Astrocyte (in vitro differentiated cells and primary cell): Measurements from ENCODE around the gene SLC38A8. TPM values are rescaled to one million over a fixed set of nuclear protein-coding genes. Genes with fewer than 3 reads are reported as not detected.

Source experiments
- DNase-seq: peaks from one replicate; pipeline ENCODE4 v3.0.0-alpha.2; 2010; ENCODE audit warnings: low read depth
- FAIRE-seq: peaks from 2 replicates; lab custom pipeline; 2011; peaks lifted over from hg19 to GRCh38; lab: Jason Lieb, UNC
- H2AFZ ChIP-seq: 2 replicates; pipeline ENCODE4 v1.6.0; 2012; ENCODE audit warnings: low read depth, low read length, inconsistent platforms
- H3K27ac ChIP-seq: 2 replicates; pipeline ENCODE4 v1.5.1; 2011; ENCODE audit warnings: low read depth, low read length, inconsistent platforms
- H3K27me3 ChIP-seq: 2 replicates; pipeline ENCODE4 v1.6.0; 2011; ENCODE audit warnings: low read length, inconsistent platforms; ENCODE audit not compliant: insufficient read depth
- H3K36me3 ChIP-seq: 2 replicates; pipeline ENCODE4 v1.5.1; 2011; ENCODE audit warnings: low read length, inconsistent platforms; ENCODE audit not compliant: insufficient read depth
- H3K4me1 ChIP-seq: 2 replicates; pipeline ENCODE4 v1.5.1; 2011; ENCODE audit warnings: low read length, inconsistent platforms; ENCODE audit not compliant: insufficient read depth
- H3K4me2 ChIP-seq: 2 replicates; pipeline ENCODE4 v1.6.0; 2012; ENCODE audit warnings: low read length, inconsistent platforms
- H3K4me3 ChIP-seq: 2 replicates; pipeline ENCODE4 v1.5.1; 2011; ENCODE audit warnings: low read depth, mild to moderate bottlenecking, low read length, inconsistent platforms; ENCODE audit not compliant: insufficient read depth
- H3K79me2 ChIP-seq: 2 replicates; pipeline ENCODE4 v1.6.0; 2012; ENCODE audit warnings: mild to moderate bottlenecking, low read length, inconsistent platforms; ENCODE audit not compliant: insufficient read depth
- H3K9ac ChIP-seq: 2 replicates; pipeline ENCODE4 v1.6.0; 2012; ENCODE audit warnings: mild to moderate bottlenecking, low read length, inconsistent platforms
- H3K9me3 ChIP-seq: 2 replicates; pipeline ENCODE4 v1.5.1; 2012; ENCODE audit warnings: low read depth, mild to moderate bottlenecking, low read length, inconsistent platforms; ENCODE audit not compliant: insufficient read depth
- H4K20me1 ChIP-seq: 2 replicates; pipeline ENCODE4 v1.6.0; 2012; ENCODE audit warnings: low read length, inconsistent platforms; ENCODE audit not compliant: insufficient read depth
- H3K27ac Mint-ChIP-seq: one replicate; pipeline ENCODE4 v1.8.0; 2021; ENCODE audit warnings: mild to moderate bottlenecking, mixed read lengths; ENCODE audit not compliant: unreplicated experiment
- H3K27me3 Mint-ChIP-seq: one replicate; pipeline ENCODE4 v1.8.0; 2021; ENCODE audit warnings: low read depth, mixed read lengths; ENCODE audit not compliant: unreplicated experiment
- H3K36me3 Mint-ChIP-seq: one replicate; pipeline ENCODE4 v1.8.0; 2021; ENCODE audit warnings: low read depth, mixed read lengths; ENCODE audit not compliant: unreplicated experiment
- H3K4me1 Mint-ChIP-seq: one replicate; pipeline ENCODE4 v1.8.0; 2021; ENCODE audit warnings: low read depth, mixed read lengths; ENCODE audit not compliant: unreplicated experiment
- H3K4me3 Mint-ChIP-seq: one replicate; pipeline ENCODE4 v1.8.0; 2021; ENCODE audit warnings: mild to moderate bottlenecking, moderate library complexity, mixed read lengths; ENCODE audit not compliant: unreplicated experiment
- H3K9me3 Mint-ChIP-seq: one replicate; pipeline ENCODE4 v1.8.0; 2021; ENCODE audit warnings: mild to moderate bottlenecking, mixed read lengths; ENCODE audit not compliant: unreplicated experiment
- CTCF ChIP-seq: IDR thresholded peaks from 2 replicates; pipeline ENCODE4 v1.5.1; 2011; ENCODE audit warnings: low read depth, mild to moderate bottlenecking, inconsistent platforms, low read length, moderate library complexity; ENCODE audit not compliant: insufficient read depth
- EZH2 ChIP-seq: IDR thresholded peaks from 2 replicates; pipeline ENCODE4 v1.6.1; 2012; ENCODE audit warnings: mild to moderate bottlenecking, low read length, inconsistent platforms; ENCODE audit not compliant: insufficient read depth
- total RNA-seq: library from RNA; stranded (reverse); gene quantifications from 2 replicates; pipeline ENCODE4 v1.2.1, GENCODE V29; 2021

The SLC38A8 gene
- total RNA-seq, 1 donor from 2014 or later = not detected

GRCh38 chr16:84080813-84081212 lies 38.2 kb upstream of the SLC38A8 start:
- Histone ChIP-seq H3K27me3 (no peaks in the 10 kb centered on the region), H3K4me3 (no peak overlapping the region), H3K36me3 (peaks cover 31% of the 10 kb centered on the region), H3K9ac (no peak overlapping the region), H3K79me2 (peaks cover 17% of the 10 kb centered on the region), H3K27ac (no peak overlapping the region), H4K20me1 (peaks cover 47% of the 10 kb centered on the region), H2AFZ (no peak overlapping the region), H3K4me1 (no peaks in the 10 kb centered on the region), H3K4me2 (no peak overlapping the region), H3K9me3 (no peaks in the 10 kb centered on the region)
- DNase-seq = no peak
- peaks cover 3% of the 10 kb centered on the region for H3K9me3 Mint-ChIP-seq
- no peaks in the 10 kb centered on the region for H3K4me1 Mint-ChIP-seq
- H3K27me3 Mint-ChIP-seq = no peaks in the 10 kb centered on the region
- TF ChIP-seq CTCF (no peak), EZH2 (no peak)
- no peak for FAIRE-seq
- H3K36me3 Mint-ChIP-seq = peaks cover 17% of the 10 kb centered on the region
- no peak overlapping the region for H3K4me3 Mint-ChIP-seq
- H3K27ac Mint-ChIP-seq = no peak overlapping the region

- Histone ChIP-seq H3K4me3 (no peak overlapping the region), H4K20me1 (peaks cover 46% of the 10 kb centered on the region), H3K4me1 (no peaks in the 10 kb centered on the region), H3K9me3 (no peaks in the 10 kb centered on the region), H3K27me3 (no peaks in the 10 kb centered on the region), H3K4me2 (no peak overlapping the region), H3K9ac (no peak overlapping the region), H3K27ac (no peak overlapping the region), H2AFZ (no peak overlapping the region), H3K79me2 (peaks cover 17% of the 10 kb centered on the region), H3K36me3 (peaks cover 32% of the 10 kb centered on the region)
- H3K36me3 Mint-ChIP-seq = peaks cover 17% of the 10 kb centered on the region
- TF ChIP-seq EZH2 = no peak
- no peak for TF ChIP-seq CTCF
- peaks cover 3% of the 10 kb centered on the region for H3K9me3 Mint-ChIP-seq
- H3K27ac Mint-ChIP-seq = no peak overlapping the region
- no peaks in the 10 kb centered on the region for H3K27me3 Mint-ChIP-seq
- no peak for FAIRE-seq
- H3K4me3 Mint-ChIP-seq = no peak overlapping the region
- H3K4me1 Mint-ChIP-seq = no peaks in the 10 kb centered on the region
- DNase-seq = no peak
Observed at GRCh38 chr16:84080378-84080777, 37.8 kb upstream of the SLC38A8 start.

- H4K20me1 ChIP-seq = peaks cover 46% of the 10 kb centered on the region
- H3K27me3 ChIP-seq = no peaks in the 10 kb centered on the region
- H3K9me3 ChIP-seq = no peaks in the 10 kb centered on the region
- peaks cover 17% of the 10 kb centered on the region for H3K79me2 ChIP-seq
- H3K27ac ChIP-seq = no peak overlapping the region
- H3K36me3 ChIP-seq = peaks cover 34% of the 10 kb centered on the region
- no peak overlapping the region for H2AFZ ChIP-seq
- Mint-ChIP-seq H3K4me1 (no peaks in the 10 kb centered on the region), H3K27me3 (no peaks in the 10 kb centered on the region), H3K36me3 (peaks cover 16% of the 10 kb centered on the region), H3K9me3 (peaks cover 3% of the 10 kb centered on the region), H3K27ac (no peak overlapping the region), H3K4me3 (no peak overlapping the region)
- no peak overlapping the region for H3K4me3 ChIP-seq
- no peak overlapping the region for H3K4me2 ChIP-seq
- no peak for DNase-seq
- H3K9ac ChIP-seq = no peak overlapping the region
- no peaks in the 10 kb centered on the region for H3K4me1 ChIP-seq
- TF ChIP-seq EZH2 = no peak
- TF ChIP-seq CTCF = no peak
- no peak for FAIRE-seq
Observed at GRCh38 chr16:84079664-84080063, 37.1 kb upstream of the SLC38A8 start.
